Breast epithelium (tissue), 4 donors: ENCODE measurements around the gene BDKRB2. TPM values are rescaled to one million over a fixed set of nuclear protein-coding genes. Genes with fewer than 3 reads are reported as not detected.

Source experiments
- DNase-seq, 2 donors: peaks; one replicate each; pipeline ENCODE4 v3.0.0-alpha.2; 2019; ENCODE audit warnings: low spot score in 2 of 2
- H3K27ac ChIP-seq, 2 donors: fragments of 200-600 bp; sonication (generic) in 1 of 2; one replicate each; pipeline ENCODE4 v1.5.1; 2016 to 2019; ENCODE audit warnings: mild to moderate bottlenecking in 1 of 2
- H3K27me3 ChIP-seq, 2 donors: fragments of 200-600 bp; sonication (generic) in 1 of 2; one replicate each; pipeline versions ENCODE4 v1.5.1 to v1.6.0; 2017 to 2019; ENCODE audit warnings: control low read depth in 1 of 2, mild to moderate bottlenecking in 1 of 2
- H3K36me3 ChIP-seq: fragments of 200-600 bp; one replicate; pipeline ENCODE4 v1.5.1; 2019
- H3K4me1 ChIP-seq, 2 donors: fragments of 200-600 bp; sonication (generic); one replicate each; pipeline ENCODE4 v1.5.1; 2016 to 2019; ENCODE audit warnings: control low read depth in 1 of 2
- H3K4me3 ChIP-seq, 3 donors: fragments of 200-600 bp; sonication (generic); 1 replicate in 2 of 3; 2 replicates in 1 of 3; pipeline ENCODE4 v1.5.1; 2016 to 2019; ENCODE audit warnings: mild to moderate bottlenecking in 3 of 3, moderate library complexity in 2 of 3
- H3K9me3 ChIP-seq, 2 donors: fragments of 200-600 bp; sonication (generic) in 1 of 2; one replicate each; pipeline ENCODE4 v1.5.1; 2016 to 2019; ENCODE audit warnings: control low read depth in 1 of 2
- POLR2A ChIP-seq: fragments of 450-650 bp; IDR thresholded peaks from one replicate; pipeline ENCODE4 v1.6.1; 2016; ENCODE audit warnings: antibody characterized with exemption, mild to moderate bottlenecking, moderate library complexity
- POLR2AphosphoS5 ChIP-seq, 3 donors: sonication (generic); formaldehyde crosslinking; IDR thresholded peaks; one replicate each; pipeline ENCODE4 v1.6.1; 2017; ENCODE audit warnings: antibody characterized with exemption in 3 of 3
- intact Hi-C: fragments of 100-400 bp; cut with DNase I; formaldehyde crosslinking; loops from one replicate; pipeline ENCODE4 v1.15.1; 2023; ENCODE audit warnings: low total_unique reads
- total RNA-seq, 3 donors: library from RNA; depleted of rRNA; stranded (reverse); fragments of >200 nt; gene quantifications; one replicate each; pipeline ENCODE4 v1.1.0, GENCODE V29; 2016
- TF ChIP-seq, protein P1 (sequence below), 3 donors: fragments of 450-650 bp; IDR thresholded peaks; one replicate each; pipeline ENCODE4 v1.5.1; 2016 to 2017; ENCODE audit warnings: antibody characterized with exemption in 3 of 3, mild to moderate bottlenecking in 3 of 3, moderate library complexity in 3 of 3

BDKRB2 gene
- total RNA-seq, 3 donors from 2014 or later: 1.1 to 5.6 (median 4.2) TPM

DNA sequence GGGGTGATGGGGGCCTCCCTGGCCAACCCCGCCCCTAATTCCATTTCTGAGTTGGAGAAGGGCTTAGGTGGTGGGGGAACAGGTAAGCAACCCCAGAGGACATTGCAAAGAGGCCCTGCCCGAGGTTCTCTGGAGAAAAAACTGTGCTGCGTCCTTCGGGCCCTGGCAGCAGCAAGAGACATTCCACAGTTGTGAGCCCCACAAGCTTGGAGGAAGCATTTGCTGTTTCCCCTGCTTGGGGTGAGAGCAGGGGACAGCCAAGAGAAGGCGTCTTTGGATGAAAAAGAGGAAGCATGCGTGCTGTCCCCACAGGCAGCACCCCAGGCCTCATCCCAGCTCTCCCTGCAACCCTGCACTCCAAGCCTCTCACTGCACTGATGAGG lies 1.3 kb downstream of the BDKRB2 start:
- Histone ChIP-seq H3K27ac (peak overlapping the region; percentile 84 to 93), H3K4me3 (peak overlapping the region; percentile 43 to 71 (median 54)), H3K4me1 (no peaks in the 10 kb centered on the region), H3K27me3 (no peaks in the 10 kb centered on the region), H3K36me3 (no peaks in the 10 kb centered on the region), H3K9me3 (no peaks in the 10 kb centered on the region)
- intact Hi-C loops: no loop called here
- TF ChIP-seq POLR2AphosphoS5 (IDR thresholded peaks at IDR 0.05) (no peak), POLR2A (no peak)
- TF ChIP-seq, protein P1, sequence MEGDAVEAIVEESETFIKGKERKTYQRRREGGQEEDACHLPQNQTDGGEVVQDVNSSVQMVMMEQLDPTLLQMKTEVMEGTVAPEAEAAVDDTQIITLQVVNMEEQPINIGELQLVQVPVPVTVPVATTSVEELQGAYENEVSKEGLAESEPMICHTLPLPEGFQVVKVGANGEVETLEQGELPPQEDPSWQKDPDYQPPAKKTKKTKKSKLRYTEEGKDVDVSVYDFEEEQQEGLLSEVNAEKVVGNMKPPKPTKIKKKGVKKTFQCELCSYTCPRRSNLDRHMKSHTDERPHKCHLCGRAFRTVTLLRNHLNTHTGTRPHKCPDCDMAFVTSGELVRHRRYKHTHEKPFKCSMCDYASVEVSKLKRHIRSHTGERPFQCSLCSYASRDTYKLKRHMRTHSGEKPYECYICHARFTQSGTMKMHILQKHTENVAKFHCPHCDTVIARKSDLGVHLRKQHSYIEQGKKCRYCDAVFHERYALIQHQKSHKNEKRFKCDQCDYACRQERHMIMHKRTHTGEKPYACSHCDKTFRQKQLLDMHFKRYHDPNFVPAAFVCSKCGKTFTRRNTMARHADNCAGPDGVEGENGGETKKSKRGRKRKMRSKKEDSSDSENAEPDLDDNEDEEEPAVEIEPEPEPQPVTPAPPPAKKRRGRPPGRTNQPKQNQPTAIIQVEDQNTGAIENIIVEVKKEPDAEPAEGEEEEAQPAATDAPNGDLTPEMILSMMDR (IDR thresholded peaks at IDR 0.05): no peak
- no peak for DNase-seq

DNA sequence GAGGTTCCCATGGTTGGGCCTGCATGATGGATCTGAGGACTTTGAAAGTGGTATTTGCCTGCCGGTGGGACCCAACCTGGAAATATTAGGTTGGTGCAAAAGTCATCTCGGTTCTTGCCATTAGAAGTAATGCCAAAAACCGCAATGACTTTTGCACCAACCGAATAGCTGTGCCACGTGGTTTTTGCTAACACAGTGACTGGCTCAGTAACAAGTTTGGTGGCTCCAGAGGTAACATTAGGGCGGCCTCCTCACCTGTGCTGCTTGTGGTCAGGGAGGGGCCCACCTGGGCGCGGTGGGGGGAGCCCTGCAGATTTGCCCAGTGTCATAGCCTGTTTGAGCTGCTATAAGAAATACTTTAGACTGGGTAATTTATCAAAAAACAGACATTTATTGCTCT lies 1.8 kb downstream of the BDKRB2 start:
- intact Hi-C loops: no loop called here
- Histone ChIP-seq H3K4me1 (no peaks in the 10 kb centered on the region), H3K9me3 (no peaks in the 10 kb centered on the region), H3K36me3 (no peaks in the 10 kb centered on the region), H3K27me3 (no peaks in the 10 kb centered on the region), H3K4me3 (peak overlapping the region; percentile 43 to 71 (median 54)), H3K27ac (peak overlapping the region in 1 of 2 donors; percentile 93)
- DNase-seq: no peak
- TF ChIP-seq POLR2A: no peak
- TF ChIP-seq, protein P1 (IDR thresholded peaks at IDR 0.05): no peak
- no peak for TF ChIP-seq POLR2AphosphoS5 (IDR thresholded peaks at IDR 0.05)

DNA sequence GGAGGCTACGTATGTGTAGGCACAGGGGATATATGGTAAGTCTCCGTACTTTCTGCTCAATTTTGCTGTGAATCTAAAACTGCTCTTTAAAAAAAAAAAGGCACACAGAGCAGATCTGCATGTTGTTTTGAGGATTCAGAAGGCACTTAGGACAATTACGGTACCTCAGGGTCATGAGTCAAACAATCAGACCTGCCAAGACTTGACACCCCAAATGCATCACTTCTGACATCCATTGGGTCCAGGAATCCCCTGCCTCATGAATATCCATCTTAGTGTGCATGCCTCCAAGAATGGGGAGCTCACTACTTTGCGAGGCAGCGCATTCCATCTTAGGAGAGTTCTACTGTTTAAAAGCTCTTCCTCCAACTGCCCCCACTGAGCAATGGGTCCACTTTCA lies 3.0 kb downstream of the BDKRB2 start:
- H3K27ac ChIP-seq: no peak overlapping the region
- no peaks in the 10 kb centered on the region for H3K27me3 ChIP-seq
- peaks cover 0 to 6% of the 10 kb centered on the region in 2 donors for H3K9me3 ChIP-seq
- no peaks in the 10 kb centered on the region for H3K36me3 ChIP-seq
- DNase-seq: no peak
- H3K4me1 ChIP-seq: no peaks in the 10 kb centered on the region
- TF ChIP-seq, protein P1 (IDR thresholded peaks at IDR 0.05): no peak
- TF ChIP-seq POLR2A: no peak
- TF ChIP-seq POLR2AphosphoS5 (IDR thresholded peaks at IDR 0.05): no peak
- no peak overlapping the region for H3K4me3 ChIP-seq
- intact Hi-C loops: no loop called here

DNA sequence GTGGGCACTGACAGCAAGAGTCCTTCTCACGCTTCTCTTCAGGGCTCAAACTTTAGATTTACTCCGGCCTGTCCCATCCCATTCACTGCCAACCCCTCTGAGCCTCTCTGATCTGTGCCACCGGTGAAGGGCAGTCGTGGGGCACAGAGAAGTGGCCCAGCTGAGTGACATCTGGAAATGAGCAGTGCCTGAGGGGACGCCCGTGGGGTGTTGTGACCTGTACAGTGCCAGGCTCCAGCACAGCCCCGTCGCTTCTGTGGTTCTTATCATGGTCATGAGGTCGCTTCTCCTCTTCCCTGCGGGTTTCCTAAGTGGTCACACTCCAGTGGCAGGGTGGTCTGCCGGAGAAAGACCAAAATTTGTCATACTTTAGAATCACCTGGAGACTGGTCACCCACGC lies 4.1 kb downstream of the BDKRB2 start:
- Histone ChIP-seq H3K27ac (peak overlapping the region in 1 of 2 donors; percentile 43), H3K9me3 (peaks cover 0 to 6% of the 10 kb centered on the region in 2 donors), H3K4me1 (no peaks in the 10 kb centered on the region), H3K27me3 (no peaks in the 10 kb centered on the region), H3K36me3 (no peaks in the 10 kb centered on the region), H3K4me3 (no peak overlapping the region)
- DNase-seq: no peak
- intact Hi-C loops: no loop called here
- TF ChIP-seq, protein P1 (IDR thresholded peaks at IDR 0.05): no peak
- TF ChIP-seq POLR2A: no peak
- no peak for TF ChIP-seq POLR2AphosphoS5 (IDR thresholded peaks at IDR 0.05)

DNA sequence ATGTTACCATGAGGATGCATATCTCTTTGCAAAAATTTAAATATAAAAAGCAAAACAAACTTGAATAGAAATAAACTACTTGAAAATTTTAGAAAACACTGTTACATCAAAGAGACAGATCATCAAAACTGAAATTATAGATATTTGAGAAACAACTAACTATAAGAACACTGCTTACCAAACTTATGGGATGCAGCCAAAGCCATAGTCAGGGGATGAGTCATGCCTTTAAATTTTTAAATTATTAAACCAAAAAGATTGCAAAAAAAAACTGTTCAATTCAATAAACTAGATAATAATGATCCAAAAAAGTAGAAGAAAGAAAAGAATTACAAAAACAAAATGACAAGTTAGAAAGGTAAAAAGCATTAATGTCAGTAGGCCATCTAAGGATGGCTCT lies 7.5 kb downstream of the BDKRB2 start:
- TF ChIP-seq, protein P1 (IDR thresholded peaks at IDR 0.05): no peak
- TF ChIP-seq POLR2AphosphoS5 (IDR thresholded peaks at IDR 0.05): no peak
- H3K4me1 ChIP-seq: no peaks in the 10 kb centered on the region
- no peak for DNase-seq
- no peaks in the 10 kb centered on the region for H3K27me3 ChIP-seq
- no peak overlapping the region for H3K27ac ChIP-seq
- H3K9me3 ChIP-seq: peaks cover 0 to 6% of the 10 kb centered on the region in 2 donors
- intact Hi-C loops: no loop called here
- no peaks in the 10 kb centered on the region for H3K36me3 ChIP-seq
- H3K4me3 ChIP-seq: no peak overlapping the region
